Measurements from ENCODE around the gene RAB40C.

RAB40C gene

GRCh38 chr16:559411-560203, 30.3 kb upstream of the RAB40C start:
- DNase-seq (ENCODE audit: low spot score), result no peak

DNA sequence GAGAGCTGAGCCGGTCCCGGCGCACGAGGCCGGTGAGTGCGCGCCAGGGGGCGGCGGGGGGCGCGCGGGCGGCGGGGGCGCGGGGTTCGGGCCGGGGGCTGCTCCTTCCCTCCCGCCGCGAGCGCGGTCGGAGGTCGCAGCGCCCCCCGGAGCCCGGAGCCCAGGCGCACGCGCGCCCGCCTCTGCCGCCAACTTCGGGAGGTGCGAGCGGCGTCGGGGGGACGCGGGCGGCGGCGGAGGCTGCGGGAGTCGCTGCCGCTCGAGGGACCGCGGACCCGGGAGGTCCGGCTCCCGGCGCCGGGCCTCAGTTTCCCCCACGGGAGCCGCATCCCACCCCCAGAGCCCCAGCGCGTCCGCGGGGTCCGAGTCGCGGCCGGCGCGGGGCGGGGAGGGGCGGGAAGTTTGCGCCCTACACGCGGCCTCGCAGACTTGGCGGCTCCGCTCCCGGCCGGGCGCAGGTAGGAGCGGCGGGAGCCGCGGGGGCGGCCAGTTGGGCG, 29.6 kb upstream of the RAB40C start, which contains the start of gene PRR35:
PRR35 (plus strand) TSS at position 191 of the 497 bp plus-strand sequence. CDS start 2,901 bp downstream, outside the sequence.
- DNase-seq (ENCODE audit: low spot score), result no peak

GRCh38 chr16:560701-561412, 29.0 kb upstream of the RAB40C start:
- no peak for DNase-seq (ENCODE audit: low spot score)

DNA sequence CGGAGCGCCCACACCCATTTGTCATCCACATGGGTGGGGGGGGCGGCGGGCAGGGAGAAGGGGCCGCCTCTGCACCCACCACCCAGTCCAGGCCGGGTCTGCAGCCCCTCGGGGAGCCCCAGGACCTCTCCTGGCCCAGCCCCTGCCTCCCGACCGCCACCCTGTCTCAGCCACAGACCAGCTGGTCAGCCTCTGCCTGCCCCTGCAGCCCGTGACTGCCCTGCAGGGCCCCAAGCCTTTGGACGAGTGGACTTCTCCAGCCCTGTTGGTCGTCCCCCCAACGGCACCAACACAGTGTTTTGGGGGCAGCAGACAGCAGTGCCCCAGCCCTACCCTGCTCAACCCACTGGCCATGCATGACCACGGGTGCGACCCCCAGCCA, 28.5 kb upstream of the RAB40C start:
- DNase-seq (ENCODE audit: low spot score), result no peak

- no peak for DNase-seq (ENCODE audit: low spot score)
These were observed 27.6 kb upstream of the RAB40C start for GRCh38 chr16:561957-562938.

GRCh38 chr16:563072-563644, 26.7 kb upstream of the RAB40C start:
- DNase-seq (ENCODE audit: low spot score), result no peak

DNA sequence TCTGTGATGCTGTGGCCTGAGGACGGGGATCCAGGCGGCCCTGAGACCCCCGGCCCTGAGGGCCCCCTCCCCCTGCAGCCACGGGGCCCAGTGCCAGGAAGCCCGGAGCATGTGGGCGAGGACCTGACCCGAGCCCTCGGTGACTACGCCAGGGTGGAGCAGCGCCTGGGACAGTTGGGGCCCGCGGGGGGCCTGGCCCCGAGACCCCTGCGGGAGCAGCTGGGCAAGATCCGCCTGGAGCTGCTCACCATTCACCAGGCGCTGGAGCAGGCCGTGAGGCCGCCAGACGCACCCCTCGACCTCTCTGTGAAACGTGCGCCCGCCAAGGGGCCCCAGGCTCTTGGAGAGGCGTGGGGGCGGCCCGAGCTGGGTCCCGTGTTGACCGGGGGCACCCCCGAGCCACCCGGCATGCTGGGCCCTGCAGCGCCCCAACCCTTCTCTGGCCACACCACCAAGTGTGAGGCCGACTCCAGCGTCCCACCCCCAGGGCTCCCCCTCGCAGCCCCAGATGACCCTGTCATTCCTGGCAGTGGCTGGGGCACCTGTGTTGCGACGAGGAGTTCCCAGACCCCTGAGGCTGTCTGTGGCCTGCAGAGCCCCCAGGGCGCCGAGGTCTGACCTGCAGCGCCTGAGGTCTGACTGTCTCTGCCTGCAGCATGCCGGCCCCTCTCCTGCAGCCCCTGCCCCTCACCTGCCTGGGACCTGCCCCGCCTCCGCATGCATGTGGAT, 25.0 kb upstream of the RAB40C start:
- no peak for DNase-seq (ENCODE audit: low spot score)

GRCh38 chr16:565419-566330, 24.2 kb upstream of the RAB40C start:
- DNase-seq (ENCODE audit: low spot score), result no peak

GRCh38 chr16:566475-567372, 23.1 kb upstream of the RAB40C start, which contains the start of gene NHLRC4:
TSS of gene NHLRC4 (plus strand) at chr16:567005. CDS start at chr16:568048, 1,043 bp downstream.
- peak; percentile 73 for DNase-seq (ENCODE audit: low spot score)

DNA sequence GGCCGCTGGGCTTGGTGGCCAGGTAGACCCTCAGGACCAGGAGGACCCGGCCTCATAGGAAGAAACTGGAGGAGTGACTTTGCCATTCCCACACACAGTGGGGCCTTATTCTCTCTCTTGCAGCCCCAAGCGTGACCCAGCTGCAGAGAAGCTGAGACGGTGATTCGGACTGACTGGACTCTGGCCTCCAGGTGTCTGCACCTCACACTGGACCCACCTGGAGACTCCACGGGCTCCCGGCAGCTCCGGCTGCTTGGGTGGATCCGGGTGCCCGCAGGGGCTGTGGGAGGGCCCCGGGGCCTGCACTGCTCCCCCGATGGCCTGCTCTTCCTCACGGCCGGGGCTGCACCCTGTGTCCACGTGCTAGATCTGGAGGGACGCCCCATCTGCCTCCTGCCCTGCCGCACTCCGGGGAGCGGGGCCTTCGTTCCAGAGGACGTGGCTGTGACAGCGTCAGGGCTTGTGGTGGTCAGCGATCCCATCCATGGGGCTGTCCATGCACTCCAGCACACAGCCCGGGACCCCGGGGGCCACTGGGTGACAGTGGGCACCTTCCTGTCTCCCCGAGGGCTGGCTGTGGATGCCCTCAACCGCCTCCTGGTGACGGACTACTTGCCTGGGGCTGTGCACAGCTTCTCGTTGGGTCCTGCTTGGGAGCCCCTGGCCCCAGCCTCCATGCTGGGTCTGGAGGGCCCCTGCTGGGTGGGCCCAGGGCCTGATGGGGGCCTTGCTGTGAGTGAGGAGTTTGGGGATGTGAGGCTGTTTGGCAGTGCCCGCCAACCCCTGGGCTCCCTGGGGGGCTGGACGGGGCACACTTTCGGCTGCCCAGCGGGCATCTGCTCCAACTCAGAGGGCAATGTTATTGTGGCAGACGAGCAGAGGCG, 22.3 kb upstream of the RAB40C start:
- DNase-seq (ENCODE audit: low spot score), result no peak

- DNase-seq (ENCODE audit: low spot score), result no peak
These were observed 21.2 kb upstream of the RAB40C start for GRCh38 chr16:568401-569258.

- DNase-seq (ENCODE audit: low spot score), result peak; percentile 94
These were observed 20.2 kb upstream of the RAB40C start, which contains the start of gene PIGQ for GRCh38 chr16:569445-570254. TSS of gene PIGQ (plus strand) at chr16:569968. CDS start at chr16:574075, 4,107 bp downstream.

- no peak for DNase-seq (ENCODE audit: low spot score)
These were observed 16.8 kb upstream of the RAB40C start for GRCh38 chr16:572865-573650.

DNA sequence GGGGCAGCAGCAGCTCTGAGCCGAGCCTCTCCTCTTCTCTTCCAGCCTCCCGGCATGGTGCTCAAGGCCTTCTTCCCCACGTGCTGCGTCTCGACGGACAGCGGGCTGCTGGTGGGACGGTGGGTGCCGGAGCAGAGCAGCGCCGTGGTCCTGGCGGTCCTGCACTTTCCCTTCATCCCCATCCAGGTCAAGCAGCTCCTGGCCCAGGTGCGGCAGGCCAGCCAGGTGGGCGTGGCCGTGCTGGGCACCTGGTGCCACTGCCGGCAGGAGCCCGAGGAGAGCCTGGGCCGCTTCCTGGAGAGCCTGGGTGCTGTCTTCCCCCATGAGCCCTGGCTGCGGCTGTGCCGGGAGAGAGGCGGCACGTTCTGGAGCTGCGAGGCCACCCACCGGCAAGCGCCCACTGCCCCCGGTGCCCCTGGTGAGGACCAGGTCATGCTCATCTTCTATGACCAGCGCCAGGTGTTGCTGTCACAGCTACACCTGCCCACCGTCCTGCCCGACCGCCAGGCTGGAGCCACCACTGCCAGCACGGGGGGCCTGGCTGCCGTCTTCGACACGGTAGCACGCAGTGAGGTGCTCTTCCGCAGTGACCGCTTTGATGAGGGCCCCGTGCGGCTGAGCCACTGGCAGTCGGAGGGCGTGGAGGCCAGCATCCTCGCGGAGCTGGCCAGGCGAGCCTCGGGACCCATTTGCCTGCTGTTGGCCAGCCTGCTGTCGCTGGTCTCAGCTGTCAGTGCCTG, 15.7 kb upstream of the RAB40C start:
- no peak for DNase-seq (ENCODE audit: low spot score)
